NCI-H2171 (cell line): Measurements from ENCODE around the gene PMM2.

ENCODE experiments used
- DNase-seq: peaks from one replicate; lab custom pipeline; 2025; lab: John Stamatoyannopoulos, UW

The PMM2 gene

GRCh38 chr16:8851761-8852403 lies 54.2 kb downstream of the PMM2 start:
- no peak for DNase-seq

DNA sequence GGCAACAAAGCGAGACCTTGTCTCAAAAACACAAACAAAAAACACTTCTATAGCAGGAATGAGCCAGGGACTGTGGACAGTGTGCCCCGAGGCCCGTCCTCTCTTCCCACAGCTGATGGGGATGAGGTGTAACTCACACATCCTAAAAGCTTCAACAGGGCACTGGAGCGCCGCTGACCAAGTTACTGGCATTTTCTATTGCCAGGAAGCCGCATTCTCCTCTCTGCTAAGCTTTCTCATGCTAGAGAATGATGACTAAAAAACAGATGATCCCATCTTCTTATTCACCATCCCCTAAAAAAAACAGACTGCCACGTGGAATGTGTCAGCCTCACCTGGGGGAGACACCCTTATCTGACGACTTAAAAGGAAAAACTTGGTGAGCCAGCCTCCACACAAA lies 54.9 kb downstream of the PMM2 start:
- DNase-seq = no peak

DNA sequence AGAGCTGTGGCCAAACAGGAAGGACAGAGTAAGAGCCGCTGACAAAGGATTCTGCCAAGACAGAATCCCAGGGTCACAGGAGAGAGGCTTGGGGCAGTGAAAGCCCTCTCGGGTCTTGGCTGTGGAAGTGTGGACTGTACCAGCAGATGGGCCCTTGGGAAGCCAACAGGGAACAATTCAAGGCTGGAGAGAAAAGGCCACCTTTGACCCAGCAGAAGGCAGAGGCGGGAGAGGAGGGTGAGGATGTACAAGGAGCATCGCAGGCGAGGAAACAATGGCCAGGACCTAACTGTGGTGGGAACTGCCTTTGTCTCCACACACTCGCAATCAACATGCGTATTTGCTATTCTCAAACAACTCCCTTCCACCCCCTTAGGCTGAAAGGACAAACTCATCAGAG lies 55.5 kb downstream of the PMM2 start:
- no peak for DNase-seq

DNA sequence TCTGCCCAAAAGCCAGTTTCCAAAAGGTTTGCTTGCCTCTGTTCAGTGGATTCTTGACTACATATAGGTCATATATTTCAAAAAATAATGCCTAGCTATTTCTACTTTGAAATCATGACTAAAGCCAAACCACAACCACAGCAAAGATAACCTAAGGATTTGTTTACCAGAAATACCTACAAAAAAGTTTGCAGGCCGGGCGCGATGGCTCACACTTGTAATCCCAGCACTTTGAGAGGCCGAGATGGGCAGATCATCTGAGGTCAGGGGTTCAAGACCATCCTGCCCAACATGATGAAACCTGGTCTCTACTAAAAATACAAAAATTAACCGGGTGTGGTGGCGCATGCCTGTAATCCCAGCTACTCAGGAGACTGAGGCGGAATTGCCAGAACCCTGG lies 56.0 kb downstream of the PMM2 start:
- no peak for DNase-seq

- no peak for DNase-seq
Observed at GRCh38 chr16:8854298-8854948, 56.8 kb downstream of the PMM2 start.

DNA sequence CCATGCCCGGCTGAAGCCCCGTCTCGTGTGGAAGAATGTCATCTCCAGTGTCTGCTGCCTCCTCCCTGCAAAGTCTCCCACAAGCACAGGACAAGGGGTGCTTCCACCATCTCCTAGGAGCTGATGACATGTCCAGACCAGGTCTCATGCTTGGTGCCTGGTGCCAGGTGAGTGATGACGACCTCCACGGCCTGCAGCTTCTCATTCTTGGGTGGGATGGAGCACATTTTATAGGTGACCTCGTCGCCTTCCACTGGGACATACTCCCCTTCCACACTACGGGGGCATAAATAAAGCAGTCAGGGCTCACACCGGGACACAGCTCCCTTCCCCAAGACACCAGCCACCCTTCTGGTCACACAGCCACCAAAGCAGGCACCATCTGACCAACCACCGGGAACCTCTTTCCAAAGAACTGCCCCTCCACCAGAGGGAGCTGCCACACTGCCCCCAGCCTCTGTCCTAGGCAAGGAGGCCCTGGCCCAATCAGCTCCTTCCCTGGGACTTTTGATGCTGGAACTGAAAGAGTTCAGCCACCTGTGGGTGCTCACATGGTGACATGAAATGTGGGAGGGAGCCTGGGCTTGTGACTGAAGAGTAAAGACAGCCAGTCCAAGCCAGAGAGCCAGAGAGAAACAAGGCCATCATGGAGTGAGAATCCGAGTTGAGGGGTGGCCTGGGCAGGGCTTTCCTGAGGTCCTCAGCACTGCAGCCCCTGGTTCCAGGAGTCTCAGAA lies 57.6 kb downstream of the PMM2 start:
- no peak for DNase-seq

- no peak for DNase-seq
Observed at GRCh38 chr16:8855972-8856371, 58.3 kb downstream of the PMM2 start.

- DNase-seq = no peak
Observed at GRCh38 chr16:8858994-8859912, 61.6 kb downstream of the PMM2 start.

DNA sequence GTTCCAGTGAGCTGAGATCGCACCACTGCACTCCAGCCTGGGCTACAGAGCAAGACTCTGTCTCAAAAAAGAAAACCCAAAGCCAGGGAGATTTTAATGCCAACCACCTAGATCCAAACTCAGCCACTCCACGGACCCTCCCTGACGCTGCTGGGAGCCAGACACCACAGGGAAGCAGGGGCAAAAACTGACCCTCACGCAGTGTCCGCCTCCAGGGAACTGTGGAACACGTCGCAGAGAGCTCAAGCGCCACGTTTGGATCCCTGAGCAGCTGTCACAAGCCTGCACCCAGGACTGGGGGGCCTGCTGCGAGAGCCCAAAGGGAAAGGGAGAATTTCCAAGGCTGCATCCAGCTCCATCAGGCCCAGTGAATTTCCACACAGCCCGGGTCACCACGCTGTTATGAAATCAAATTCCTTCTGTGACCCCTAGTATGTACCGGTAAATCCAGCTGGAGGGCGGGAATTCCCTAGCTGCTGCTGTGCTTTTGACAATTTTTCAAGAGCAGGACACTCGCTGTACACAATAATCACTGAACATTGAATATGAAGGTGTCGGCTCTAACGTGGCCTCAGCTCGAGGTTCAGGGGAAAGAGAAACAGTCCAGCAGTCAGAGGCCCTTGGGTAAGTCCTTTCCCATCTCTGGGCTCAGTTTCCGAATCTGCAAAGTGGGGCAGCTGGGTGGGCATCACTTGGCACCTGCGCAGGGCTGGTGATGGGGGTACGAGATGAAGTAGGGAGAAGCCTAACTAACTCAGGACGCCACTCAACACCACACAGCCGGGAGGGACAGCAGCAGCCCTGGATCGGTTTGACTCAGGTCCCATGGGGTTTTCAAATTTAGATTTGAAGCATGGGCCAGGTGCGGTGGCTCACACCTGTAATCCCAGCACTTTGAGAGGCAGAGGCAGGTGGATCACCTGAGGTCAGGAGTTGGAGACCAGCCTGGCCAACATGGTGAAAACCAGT lies 62.6 kb downstream of the PMM2 start:
- DNase-seq = no peak

- DNase-seq = peak; percentile 39
Observed at GRCh38 chr16:8861563-8862308, 64.1 kb downstream of the PMM2 start.

DNA sequence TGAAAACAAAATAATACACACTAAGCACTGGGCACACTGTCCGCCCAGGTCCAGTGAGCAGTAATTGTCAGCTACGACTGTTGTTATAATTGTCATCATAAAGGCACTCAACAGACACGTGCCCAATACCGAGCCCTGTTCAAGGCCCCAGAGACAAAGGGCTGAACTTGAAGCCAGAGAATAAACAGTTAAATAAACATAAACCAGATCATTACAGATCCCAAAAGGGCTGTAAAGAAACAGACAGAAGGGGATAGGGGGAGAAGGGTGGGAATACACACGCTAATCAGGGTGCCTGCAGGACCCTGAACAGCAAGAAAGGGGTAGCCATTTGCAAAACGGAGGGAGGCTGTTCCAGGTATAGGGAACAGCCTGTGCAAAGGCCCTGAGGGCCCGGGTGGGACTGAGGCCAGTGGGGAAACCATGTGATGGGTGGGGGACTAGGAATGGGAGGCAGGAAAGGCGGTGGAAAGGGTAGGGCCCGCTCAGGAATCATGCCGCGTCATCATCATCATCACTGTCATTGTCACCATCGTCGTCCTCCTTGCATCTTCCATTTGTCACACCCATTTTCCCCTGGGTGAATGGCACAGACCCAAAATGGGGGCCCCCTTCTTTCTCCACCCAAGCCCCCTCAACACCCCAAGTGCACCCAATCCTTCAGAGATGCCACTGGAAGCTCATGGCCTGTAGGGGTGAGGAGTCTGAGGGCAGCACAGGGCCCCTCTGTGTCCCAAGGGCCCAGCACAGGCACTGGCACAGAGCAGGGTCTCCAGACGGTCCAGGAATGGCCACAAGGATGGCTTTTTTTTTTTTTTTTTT lies 64.9 kb downstream of the PMM2 start:
- no peak for DNase-seq

DNA sequence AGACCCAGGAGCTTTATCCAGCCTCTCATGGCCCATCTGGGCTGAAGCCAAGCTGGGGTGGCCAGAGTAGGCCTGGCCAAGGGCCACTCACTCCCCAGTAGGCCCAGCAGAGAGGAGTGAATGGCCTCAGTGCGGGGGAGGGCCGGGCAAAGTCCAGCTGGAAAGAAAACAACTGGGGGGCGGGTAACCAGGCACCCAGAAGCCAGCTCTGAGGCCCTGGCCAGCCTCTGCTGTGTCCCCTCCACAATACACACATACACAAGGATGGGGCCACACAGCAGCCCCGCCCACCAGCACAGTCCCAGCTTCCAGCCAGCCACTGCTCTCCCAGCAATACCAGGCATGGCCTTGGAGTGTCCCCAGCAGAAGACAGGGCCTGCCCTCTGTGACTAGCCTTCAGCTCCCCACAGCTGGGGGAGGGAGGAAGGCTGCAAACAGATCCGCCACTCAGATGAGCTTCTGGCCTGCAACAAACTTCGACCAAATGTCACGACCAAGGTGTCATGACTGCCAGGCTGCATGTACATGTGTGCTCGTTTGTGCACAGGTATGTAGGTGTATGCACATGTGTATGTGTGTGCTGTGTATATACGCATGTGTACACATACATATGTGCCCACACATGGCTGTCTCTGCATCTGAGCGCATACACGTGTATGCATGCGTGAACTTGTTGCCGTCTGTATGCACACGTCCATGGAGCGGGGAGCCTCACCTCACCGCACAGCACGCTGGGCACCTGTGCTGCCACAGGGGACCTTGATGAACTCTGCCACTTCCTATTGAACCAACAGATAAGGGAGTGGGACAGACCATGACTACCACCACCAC lies 66.2 kb downstream of the PMM2 start:
- no peak for DNase-seq

GRCh38 chr16:8864480-8865110 lies 67.0 kb downstream of the PMM2 start:
- DNase-seq = no peak

- no peak for DNase-seq
Observed at GRCh38 chr16:8865145-8865882, 67.7 kb downstream of the PMM2 start.

GRCh38 chr16:8866118-8866883 lies 68.7 kb downstream of the PMM2 start:
- DNase-seq = no peak

GRCh38 chr16:8866884-8867215 lies 69.2 kb downstream of the PMM2 start:
- no peak for DNase-seq
